ENCODE results near the gene FAAP20.

The FAAP20 gene

GRCh38 chr1:2179283-2180013 is 15.1 kb downstream of the FAAP20 start:
- DNase-seq: no peak

- no peak for DNase-seq
Measured at GRCh38 chr1:2178875-2179274, 15.7 kb downstream of the FAAP20 start.

GRCh38 chr1:2177946-2178538 is 16.5 kb downstream of the FAAP20 start:
- no peak for DNase-seq

- no peak for DNase-seq
Measured at GRCh38 chr1:2177541-2177940, 17.0 kb downstream of the FAAP20 start.

GRCh38 chr1:2176615-2177014 is 18.0 kb downstream of the FAAP20 start:
- DNase-seq: no peak

- DNase-seq: no peak
Measured at GRCh38 chr1:2175681-2176454, 18.7 kb downstream of the FAAP20 start.

GRCh38 chr1:2175055-2175414 is 19.5 kb downstream of the FAAP20 start:
- no peak for DNase-seq

- DNase-seq: peak; percentile 62
Measured at GRCh38 chr1:2174348-2175054, 20.1 kb downstream of the FAAP20 start.

GRCh38 chr1:2173546-2174347 is 20.8 kb downstream of the FAAP20 start:
- no peak for DNase-seq

GRCh38 chr1:2172551-2173146 is 21.9 kb downstream of the FAAP20 start:
- no peak for DNase-seq

GRCh38 chr1:2172012-2172411 is 22.6 kb downstream of the FAAP20 start:
- DNase-seq: no peak

- no peak for DNase-seq
Measured at GRCh38 chr1:2170211-2170610, 24.4 kb downstream of the FAAP20 start.

- DNase-seq: no peak
Measured at GRCh38 chr1:2169200-2169836, 25.3 kb downstream of the FAAP20 start.

GRCh38 chr1:2168535-2168934 is 26.0 kb downstream of the FAAP20 start:
- no peak for DNase-seq

- DNase-seq: no peak
Measured at GRCh38 chr1:2168090-2168489, 26.5 kb downstream of the FAAP20 start.

- DNase-seq: no peak
Measured at GRCh38 chr1:2166695-2167094, 27.9 kb downstream of the FAAP20 start.

- no peak for DNase-seq
Measured at GRCh38 chr1:2166254-2166653, 28.3 kb downstream of the FAAP20 start.

GRCh38 chr1:2165646-2166045 is 28.9 kb downstream of the FAAP20 start:
- DNase-seq: no peak

- DNase-seq: no peak
Measured at GRCh38 chr1:2163205-2163604, 31.4 kb downstream of the FAAP20 start.

GRCh38 chr1:2160451-2161300 is 33.9 kb downstream of the FAAP20 start:
- DNase-seq: no peak

Measured in right kidney (tissue), 1 donor.